GM19455 (cell line): ENCODE results near the gene PHTF1.
"Not testable (repeated sequence)": the region's sequence is repeated elsewhere in the genome, so short reads cannot be mapped to it uniquely, and the experiment has no call there.

ENCODE experiments used
- ATAC-seq: cut with Tn5 transposase; IDR thresholded peaks from one replicate; pipeline ENCODE4 v1.9.1; 2021; ENCODE audit not compliant: unreplicated experiment

Gene PHTF1

GRCh38 chr1:113732802-113733201 is 26.5 kb downstream of the PHTF1 start:
- no peak for ATAC-seq

GRCh38 chr1:113721010-113721409 is 38.3 kb downstream of the PHTF1 start:
- ATAC-seq: no peak

- ATAC-seq: not testable (repeated sequence)
These were observed 40.7 kb downstream of the PHTF1 start for GRCh38 chr1:113718621-113719020.

GRCh38 chr1:113717506-113717905 is 41.8 kb downstream of the PHTF1 start:
- ATAC-seq: not testable (repeated sequence)

- no peak for ATAC-seq
These were observed 44.5 kb downstream of the PHTF1 start for GRCh38 chr1:113714606-113715269.

- ATAC-seq: no peak
These were observed 57.9 kb downstream of the PHTF1 start for GRCh38 chr1:113701429-113701828.

GRCh38 chr1:113694910-113695309 is 64.4 kb downstream of the PHTF1 start:
- ATAC-seq: no peak

- no peak for ATAC-seq
These were observed 66.4 kb downstream of the PHTF1 start for GRCh38 chr1:113692824-113693431.

- ATAC-seq: no peak
These were observed 66.9 kb downstream of the PHTF1 start for GRCh38 chr1:113692342-113692741.

GRCh38 chr1:113691184-113691583 is 68.1 kb downstream of the PHTF1 start:
- ATAC-seq: no peak

- no peak for ATAC-seq
These were observed 72.2 kb downstream of the PHTF1 start for GRCh38 chr1:113686891-113687618.

GRCh38 chr1:113684153-113684541 is 75.1 kb downstream of the PHTF1 start:
- ATAC-seq: no peak

- ATAC-seq: no peak
These were observed 75.7 kb downstream of the PHTF1 start for GRCh38 chr1:113683384-113684152.

- ATAC-seq: no peak
These were observed 77.5 kb downstream of the PHTF1 start for GRCh38 chr1:113681596-113682337.

GRCh38 chr1:113678159-113678469 is 81.2 kb downstream of the PHTF1 start:
- no peak for ATAC-seq

- ATAC-seq: no peak
These were observed 81.8 kb downstream of the PHTF1 start for GRCh38 chr1:113677250-113678158.

GRCh38 chr1:113676524-113676923 is 82.8 kb downstream of the PHTF1 start:
- no peak for ATAC-seq

- no peak for ATAC-seq
These were observed 84.0 kb downstream of the PHTF1 start for GRCh38 chr1:113675302-113675701.

- ATAC-seq: no peak
These were observed 84.7 kb downstream of the PHTF1 start for GRCh38 chr1:113674591-113674990.

- ATAC-seq: no peak
These were observed 86.8 kb downstream of the PHTF1 start for GRCh38 chr1:113672491-113672890.
